GM12875 (cell line): ENCODE results near the gene HYAL4.

Source experiments
- H3K4me3 ChIP-seq: one replicate; pipeline ENCODE4 v1.5.1; 2011; ENCODE audit warnings: low read depth, low read length, control low read depth
- CTCF ChIP-seq: IDR thresholded peaks from 2 replicates; pipeline ENCODE4 v1.5.1; 2011; ENCODE audit warnings: low read depth, mild to moderate bottlenecking, control low read depth, inconsistent platforms, low read length, moderate library complexity, borderline replicate concordance; ENCODE audit not compliant: insufficient read depth

HYAL4 gene

GRCh38 chr7:123905714-123906113 is 60.7 kb downstream of the HYAL4 start:
- H3K4me3 ChIP-seq = no peak overlapping the region
- no peak for TF ChIP-seq CTCF

GRCh38 chr7:123916240-123916724 is 71.3 kb downstream of the HYAL4 start:
- no peak overlapping the region for H3K4me3 ChIP-seq
- peak; percentile 22; the same call in 1 of the 2 replicates for TF ChIP-seq CTCF

- TF ChIP-seq CTCF = no peak
Observed at GRCh38 chr7:123917878-123918277, 72.9 kb downstream of the HYAL4 start.

GRCh38 chr7:123918309-123918708 is 73.3 kb downstream of the HYAL4 start:
- no peak overlapping the region for H3K4me3 ChIP-seq
- no peak for TF ChIP-seq CTCF

More at GRCh38 chr7:123917878-123918277, 72.9 kb downstream of the HYAL4 start:
- H3K4me3 ChIP-seq = no peak overlapping the region

- no peak overlapping the region for H3K4me3 ChIP-seq
- TF ChIP-seq CTCF = no peak
Observed at GRCh38 chr7:123923599-123923998, 78.6 kb downstream of the HYAL4 start.

- H3K4me3 ChIP-seq = no peak within 1 kb of the TSS
- no peak for TF ChIP-seq CTCF
Observed at GRCh38 chr7:123924941-123925340, 80.0 kb downstream of the HYAL4 start, which contains the start of gene SPAM1. TSS of gene SPAM1 (plus strand) at chr7:123925241. CDS start at chr7:123953571, 28,330 bp downstream.
